Muscle layer of duodenum (tissue), 2 donors: ENCODE results near the gene FGF1.

Experiments
- H3K27ac ChIP-seq: one replicate; pipeline ENCODE4 v1.7.0; 2013; ENCODE audit warnings: mild to moderate bottlenecking, low read length
- H3K27me3 ChIP-seq: one replicate; pipeline ENCODE4 v1.7.0; 2013; ENCODE audit warnings: low read depth, mild to moderate bottlenecking, control low read depth, low read length
- H3K36me3 ChIP-seq, 2 donors: one replicate each; pipeline ENCODE4 v1.7.0; 2013; ENCODE audit warnings: low read length in 2 of 2, control low read depth in 1 of 2, mild to moderate bottlenecking in 1 of 2; ENCODE audit not compliant: insufficient read depth in 2 of 2, control insufficient read depth in 1 of 2
- H3K4me1 ChIP-seq, 2 donors: one replicate each; pipeline ENCODE4 v1.7.0; 2013; ENCODE audit warnings: low read length in 2 of 2, mild to moderate bottlenecking in 2 of 2, control low read depth in 1 of 2, moderate library complexity in 1 of 2; ENCODE audit not compliant: insufficient read depth in 2 of 2, control insufficient read depth in 1 of 2
- H3K4me3 ChIP-seq, 2 donors: one replicate each; pipeline ENCODE4 v1.7.0; 2013; ENCODE audit warnings: low read length in 2 of 2, low read depth in 1 of 2, mild to moderate bottlenecking in 1 of 2
- H3K9me3 ChIP-seq, 2 donors: one replicate each; pipeline ENCODE4 v1.7.0; 2013; ENCODE audit warnings: low read length in 2 of 2, control low read depth in 1 of 2, mild to moderate bottlenecking in 1 of 2; ENCODE audit not compliant: control insufficient read depth in 1 of 2
- donor health status: healthy.

The FGF1 gene

DNA sequence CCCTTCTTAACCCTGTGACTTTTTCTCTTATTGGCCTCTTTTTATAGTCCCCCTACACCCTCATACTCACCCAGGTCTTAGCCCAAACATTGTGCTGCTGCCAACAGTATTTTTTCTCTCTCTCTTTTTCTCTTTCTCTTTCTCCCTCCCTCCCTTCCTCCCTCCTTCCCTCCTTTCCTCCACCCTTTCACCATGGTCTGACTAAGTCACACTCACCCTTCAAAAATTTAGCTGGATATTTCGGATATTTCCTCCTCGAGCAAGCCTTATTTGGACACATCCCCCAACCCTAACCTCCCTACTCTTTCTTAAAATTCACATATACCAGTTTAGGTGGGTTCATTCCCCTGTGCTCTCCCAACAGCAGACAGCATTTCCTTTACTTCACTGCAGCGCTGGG is 64.7 kb downstream of the FGF1 start:
- Histone ChIP-seq H3K27me3 (no peaks in the 10 kb centered on the region), H3K4me1 (peaks cover 0 to 12% of the 10 kb centered on the region in 2 donors), H3K4me3 (no peak overlapping the region), H3K27ac (no peak overlapping the region), H3K9me3 (no peaks in the 10 kb centered on the region), H3K36me3 (no peaks in the 10 kb centered on the region)

DNA sequence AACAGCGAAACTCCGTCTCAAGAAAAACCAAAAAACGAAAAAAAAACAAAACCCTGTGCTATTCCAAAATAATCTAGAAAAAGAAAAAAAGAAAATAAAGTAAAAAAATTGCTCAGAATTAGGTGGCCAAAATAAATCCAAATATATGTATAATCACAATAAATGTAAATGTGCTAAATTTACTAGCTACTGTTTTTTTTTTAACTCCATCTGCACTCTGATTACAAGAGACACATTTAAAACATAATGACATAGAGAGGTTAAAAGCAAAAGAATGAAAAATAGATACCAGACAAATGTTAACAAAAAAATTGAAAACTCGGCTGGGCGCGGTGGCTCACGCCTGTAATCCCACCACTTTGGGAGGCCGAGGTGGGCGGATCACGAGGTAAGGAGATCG is 66.1 kb downstream of the FGF1 start:
- H3K4me3 ChIP-seq: no peak overlapping the region

DNA sequence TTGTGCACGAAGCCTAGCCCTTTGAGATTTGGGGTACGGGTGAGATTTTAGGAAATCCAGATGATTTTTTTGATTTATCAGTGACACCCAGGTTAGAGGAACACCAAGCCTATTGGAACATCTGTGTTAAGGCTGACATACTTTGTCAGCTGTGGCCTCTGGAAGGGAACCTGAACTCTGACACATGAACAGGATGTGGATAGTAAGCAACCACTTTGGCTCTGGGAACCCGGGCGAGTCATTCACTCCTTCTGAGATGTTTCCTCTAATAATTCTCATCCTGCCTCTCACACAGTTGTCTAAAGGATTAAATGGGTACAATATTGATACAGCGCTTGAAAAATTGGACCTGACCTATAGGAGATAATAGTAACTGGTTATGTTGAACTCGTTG is 67.8 kb downstream of the FGF1 start:
- Histone ChIP-seq H3K27ac (no peak overlapping the region), H3K4me3 (no peak overlapping the region), H3K4me1 (no peaks in the 10 kb centered on the region), H3K36me3 (no peaks in the 10 kb centered on the region), H3K9me3 (no peaks in the 10 kb centered on the region), H3K27me3 (no peaks in the 10 kb centered on the region)

More for the DNA sequence above, 66.1 kb downstream of the FGF1 start:
- H3K27me3 ChIP-seq: no peaks in the 10 kb centered on the region
- no peaks in the 10 kb centered on the region for H3K36me3 ChIP-seq
- H3K4me1 ChIP-seq: no peaks in the 10 kb centered on the region
- H3K9me3 ChIP-seq: no peaks in the 10 kb centered on the region
- no peak overlapping the region for H3K27ac ChIP-seq

DNA sequence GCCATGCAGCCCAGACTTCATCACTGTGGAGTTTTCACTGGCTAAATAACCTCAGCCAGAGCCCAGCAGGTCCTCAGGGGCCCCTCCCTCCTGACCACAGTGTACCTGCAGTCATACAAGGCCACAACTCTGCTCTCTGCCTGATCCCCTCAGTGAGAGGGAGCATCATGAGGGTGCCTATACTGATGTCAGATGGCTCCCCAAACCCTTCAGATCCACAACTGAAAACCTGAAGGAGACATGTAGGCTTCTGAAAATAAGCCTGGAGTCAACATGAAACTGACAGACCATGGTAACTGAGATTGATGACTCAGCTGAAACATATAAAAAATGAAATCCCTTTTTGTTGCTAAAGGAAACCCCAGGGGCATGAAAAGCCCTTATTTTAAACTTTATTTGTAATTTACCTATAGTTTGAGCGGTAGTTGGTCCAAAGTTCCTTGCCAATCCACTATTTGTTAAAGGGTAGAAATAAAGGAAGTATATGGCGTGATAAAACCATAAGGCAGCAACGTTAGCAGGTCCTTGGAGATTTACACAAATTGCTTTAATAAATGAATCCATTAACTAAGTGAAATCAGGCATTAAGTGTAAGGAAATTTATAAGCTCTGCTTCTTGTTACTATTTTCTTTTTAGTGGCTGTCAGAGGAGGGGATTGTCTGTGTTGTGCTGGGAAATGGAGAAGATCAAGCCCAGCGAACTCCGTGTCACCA is 68.3 kb downstream of the FGF1 start:
- H3K9me3 ChIP-seq: no peaks in the 10 kb centered on the region
- H3K4me1 ChIP-seq: no peaks in the 10 kb centered on the region
- H3K36me3 ChIP-seq: no peaks in the 10 kb centered on the region
- H3K27ac ChIP-seq: no peak overlapping the region
- no peak overlapping the region for H3K4me3 ChIP-seq
- H3K27me3 ChIP-seq: no peaks in the 10 kb centered on the region

DNA sequence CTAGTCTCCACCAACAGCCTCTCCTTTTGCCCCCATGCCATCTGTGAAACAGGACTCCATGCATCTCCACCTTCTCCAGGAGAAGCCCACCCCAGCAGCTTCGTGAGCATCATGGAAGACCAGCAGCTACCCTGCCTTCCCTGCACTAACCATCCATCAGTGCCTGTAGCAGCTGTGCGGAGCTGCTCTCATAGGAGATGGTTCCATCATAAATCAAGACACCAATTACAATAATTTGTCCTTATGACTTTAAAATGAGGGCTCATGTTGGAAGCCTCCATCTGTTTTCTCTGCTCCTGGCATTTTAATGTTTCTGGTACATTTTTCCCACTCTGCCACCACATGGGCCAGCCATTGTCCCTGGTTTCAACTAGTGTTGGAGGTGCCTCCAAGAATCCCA is 69.9 kb downstream of the FGF1 start:
- no peak overlapping the region for H3K27ac ChIP-seq
- H3K4me3 ChIP-seq: no peak overlapping the region
- H3K9me3 ChIP-seq: no peaks in the 10 kb centered on the region
- H3K27me3 ChIP-seq: no peaks in the 10 kb centered on the region
- H3K4me1 ChIP-seq: no peaks in the 10 kb centered on the region
- no peaks in the 10 kb centered on the region for H3K36me3 ChIP-seq

DNA sequence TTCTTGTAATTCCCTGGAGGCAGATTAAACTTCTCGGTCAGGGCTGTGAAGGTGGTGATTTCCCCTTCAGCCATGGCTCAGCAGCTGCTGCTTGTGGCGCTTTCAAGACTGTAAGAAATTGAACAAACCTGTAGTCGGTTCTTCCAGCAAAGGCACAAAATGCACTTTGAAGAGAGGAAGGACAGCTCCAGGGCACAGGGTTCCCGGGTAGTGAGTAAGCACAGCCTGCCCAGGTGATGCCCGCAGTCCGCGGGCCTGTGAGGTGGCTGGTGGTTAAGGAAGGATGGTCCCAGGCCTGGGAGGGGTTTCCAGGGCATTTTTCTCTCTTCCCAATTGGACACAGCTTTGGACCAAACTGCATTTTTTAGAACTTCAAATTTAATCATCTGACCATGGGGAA is 71.8 kb downstream of the FGF1 start:
- Histone ChIP-seq H3K9me3 (no peaks in the 10 kb centered on the region), H3K27ac (no peak overlapping the region), H3K4me3 (no peak overlapping the region), H3K36me3 (no peaks in the 10 kb centered on the region), H3K27me3 (no peaks in the 10 kb centered on the region), H3K4me1 (no peaks in the 10 kb centered on the region)

DNA sequence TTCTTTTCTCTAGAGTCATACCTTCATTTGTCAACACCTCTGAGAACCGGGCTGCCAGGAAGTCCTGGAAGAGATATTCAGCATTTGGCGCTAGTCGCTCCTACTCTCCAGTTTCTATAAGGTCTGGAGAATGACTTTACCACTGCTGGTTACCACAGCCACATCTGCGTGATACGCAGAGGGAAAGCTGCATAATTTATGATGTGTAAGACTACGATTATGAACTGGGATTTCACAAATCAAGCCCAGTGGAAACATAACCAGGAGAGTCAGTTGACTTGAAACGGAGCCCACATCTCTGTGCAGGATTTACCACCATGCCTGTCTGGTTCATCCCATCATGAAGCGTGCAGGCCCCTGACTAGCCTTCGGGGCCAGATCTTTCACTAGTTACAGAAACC is 72.6 kb downstream of the FGF1 start:
- Histone ChIP-seq H3K9me3 (no peaks in the 10 kb centered on the region), H3K4me3 (no peak overlapping the region), H3K36me3 (no peaks in the 10 kb centered on the region), H3K27me3 (no peaks in the 10 kb centered on the region), H3K27ac (no peak overlapping the region), H3K4me1 (no peaks in the 10 kb centered on the region)

DNA sequence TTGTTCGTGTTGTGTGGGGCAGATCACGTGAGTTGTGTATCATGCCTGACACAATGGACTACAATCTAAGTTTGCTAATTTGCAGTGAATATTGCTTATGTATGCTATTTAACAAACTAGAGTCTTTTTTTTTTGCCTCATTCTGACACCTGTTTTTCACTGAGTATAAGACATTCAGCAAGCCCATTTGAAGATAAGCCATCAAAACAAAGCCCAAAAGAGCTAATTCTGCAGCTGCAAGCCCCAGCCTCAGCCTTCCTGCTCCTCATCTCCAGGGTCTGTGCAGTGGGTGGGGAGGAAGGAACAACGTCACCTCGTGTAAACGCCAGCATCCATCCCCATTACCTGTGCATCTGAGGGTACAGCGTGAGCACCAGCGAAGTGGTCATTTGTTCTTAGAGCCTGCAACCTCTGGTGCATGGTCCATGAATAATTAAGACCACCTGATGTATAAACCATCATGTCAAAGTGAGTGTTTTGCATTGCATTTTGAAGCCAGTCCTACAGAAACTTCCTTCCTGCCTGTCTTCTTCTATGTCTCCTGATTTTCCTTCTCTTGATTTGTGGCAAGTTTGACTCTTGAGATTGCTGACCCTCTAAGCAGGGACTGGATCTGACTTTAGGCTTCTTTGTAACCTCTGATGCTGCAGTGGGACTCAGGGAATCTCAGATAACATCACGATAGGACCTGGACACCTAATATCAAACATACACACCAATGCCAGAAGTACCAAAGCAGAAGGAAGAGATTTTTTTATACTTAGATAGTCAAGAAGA is 73.2 kb downstream of the FGF1 start:
- Histone ChIP-seq H3K4me1 (no peaks in the 10 kb centered on the region), H3K4me3 (no peak overlapping the region), H3K27ac (no peak overlapping the region), H3K36me3 (no peaks in the 10 kb centered on the region), H3K9me3 (no peaks in the 10 kb centered on the region), H3K27me3 (no peaks in the 10 kb centered on the region)

DNA sequence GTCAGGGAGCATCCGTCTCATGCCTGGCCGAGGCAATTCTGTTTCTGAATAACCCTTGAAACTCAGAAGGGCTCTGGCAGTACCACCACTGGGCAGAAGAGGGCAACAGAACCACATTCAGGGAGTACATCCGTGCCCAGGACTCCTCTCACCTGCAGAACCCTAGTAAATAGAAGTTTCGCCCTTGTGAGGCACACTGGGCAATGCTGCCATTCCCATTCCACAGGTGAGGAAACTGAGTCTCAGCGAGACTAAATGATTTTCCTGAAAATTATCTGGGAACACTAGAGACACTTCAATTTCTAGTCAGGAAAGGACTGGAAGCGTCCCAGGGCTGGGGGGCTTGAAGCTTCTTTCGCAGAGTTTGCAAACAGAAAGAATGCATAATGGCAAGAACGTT is 74.7 kb downstream of the FGF1 start:
- Histone ChIP-seq H3K36me3 (no peaks in the 10 kb centered on the region), H3K9me3 (no peaks in the 10 kb centered on the region), H3K27ac (no peak overlapping the region), H3K27me3 (no peaks in the 10 kb centered on the region), H3K4me1 (no peaks in the 10 kb centered on the region), H3K4me3 (no peak overlapping the region)

DNA sequence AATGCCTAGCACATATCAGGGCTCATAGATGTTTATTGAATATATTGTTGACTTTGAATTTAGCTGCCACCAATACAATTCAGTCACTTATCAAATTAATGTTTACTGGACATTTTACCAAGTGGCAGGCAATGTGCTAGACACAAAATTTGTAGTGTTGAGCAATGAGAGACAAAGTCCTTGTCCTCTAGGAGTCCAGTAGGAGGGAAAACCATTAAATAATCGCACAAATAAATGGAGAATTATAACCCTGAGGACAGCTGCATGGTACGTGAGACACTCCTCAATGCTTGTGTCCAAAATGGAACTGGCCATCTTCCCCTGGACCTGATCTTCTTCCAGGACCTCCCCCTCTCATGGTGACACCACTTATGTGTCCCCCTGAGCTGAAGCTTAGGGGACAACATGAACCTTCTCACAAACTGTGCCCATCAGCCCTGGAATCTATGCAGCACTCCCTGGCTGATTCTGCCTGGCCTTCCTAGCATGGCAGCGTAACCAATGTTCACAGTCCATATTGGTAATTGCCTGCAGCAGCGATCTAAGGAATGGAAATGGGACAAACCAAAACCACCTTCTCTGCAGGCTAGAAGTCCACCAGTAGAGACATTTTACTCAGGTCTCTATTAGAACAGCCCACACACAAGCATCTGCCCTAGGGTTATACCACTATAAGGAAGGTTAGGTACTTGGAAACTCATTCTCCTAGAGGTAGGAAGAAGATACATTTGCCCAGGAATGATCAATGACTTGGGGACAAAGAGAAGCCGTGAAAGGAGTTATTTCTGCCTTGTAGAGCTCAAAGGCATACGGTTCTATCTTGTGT is 75.5 kb downstream of the FGF1 start:
- H3K27ac ChIP-seq: no peak overlapping the region
- no peaks in the 10 kb centered on the region for H3K36me3 ChIP-seq
- H3K27me3 ChIP-seq: no peaks in the 10 kb centered on the region
- H3K4me1 ChIP-seq: no peaks in the 10 kb centered on the region
- H3K9me3 ChIP-seq: no peaks in the 10 kb centered on the region
- no peak overlapping the region for H3K4me3 ChIP-seq

DNA sequence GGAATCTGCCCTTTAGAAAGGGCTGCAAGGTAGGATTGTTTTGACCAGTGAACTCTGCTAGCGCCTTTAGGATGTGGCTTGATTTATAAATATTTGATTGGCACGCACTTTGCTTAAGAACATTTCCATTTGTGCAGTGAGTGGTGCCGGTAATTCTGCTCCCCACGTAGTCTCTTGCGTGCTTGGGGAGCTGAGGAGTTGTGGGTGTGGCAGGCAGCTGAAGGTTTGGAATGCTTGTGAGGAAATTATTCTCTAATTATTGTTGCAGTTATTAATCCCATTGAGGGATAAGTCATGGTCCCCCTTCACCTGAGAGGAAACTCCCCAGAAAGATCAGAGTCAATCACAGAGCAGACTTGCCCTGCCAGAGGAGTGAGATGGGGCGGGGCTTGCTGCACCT is 76.7 kb downstream of the FGF1 start:
- no peak overlapping the region for H3K27ac ChIP-seq
- no peaks in the 10 kb centered on the region for H3K9me3 ChIP-seq
- no peaks in the 10 kb centered on the region for H3K4me1 ChIP-seq
- no peaks in the 10 kb centered on the region for H3K27me3 ChIP-seq
- no peaks in the 10 kb centered on the region for H3K36me3 ChIP-seq
- no peak overlapping the region for H3K4me3 ChIP-seq
